ENCODE data around the gene SSRP1. TPM values are rescaled to one million over a fixed set of nuclear protein-coding genes. Genes with fewer than 3 reads are reported as not detected.

Gene SSRP1
- total and polyA plus RNA-seq, 2 of the 13 experiments (the other 11 are each of a cell fraction or from before 2014, with no cell fraction given), result 93.6 to 129 TPM

DNA sequence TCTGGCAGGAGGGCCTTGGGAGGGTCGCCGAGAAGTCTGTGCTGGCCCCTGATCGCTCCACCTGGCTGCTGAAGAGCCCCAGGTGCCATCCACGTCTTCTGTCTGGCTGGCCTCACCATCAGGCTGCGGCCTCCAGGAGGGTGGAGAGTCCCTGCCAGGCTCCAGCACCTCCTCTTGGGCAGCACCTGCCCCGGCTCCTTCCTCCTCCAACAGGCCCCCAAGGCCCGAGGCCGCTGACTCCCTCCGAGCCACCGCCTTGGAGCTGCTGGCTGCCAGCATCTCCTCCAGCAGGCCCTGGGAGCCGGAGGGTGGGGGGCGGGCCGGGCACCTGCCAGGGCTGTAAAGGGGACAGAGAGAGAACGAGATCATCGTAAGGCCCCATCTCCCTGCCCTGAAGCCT, 33.2 kb downstream of the SSRP1 start (continued):
- TF ChIP-seq HNF4G (IDR thresholded peaks at IDR 0.05; ENCODE audit: borderline replicate concordance, low read depth, low read length) (no peak), HNF4G (CRISPR knock-in tag; IDR thresholded peaks at IDR 0.05; ENCODE audit: borderline replicate concordance, low read depth) (no peak)

- Histone ChIP-seq H3K27me3 (ENCODE audit: control insufficient read depth in 1 of 2, insufficient read depth in 2 of 2, low read length in 2 of 2) (no peaks in the 10 kb centered on the region), H3K4me2 (ENCODE audit: low read depth, low read length) (no peak overlapping the region), H3K27ac (ENCODE audit: extremely low read length, insufficient read depth, low read length) (no peak overlapping the region), H2AFZ (ENCODE audit: low read length) (no peak overlapping the region), H3K79me2 (ENCODE audit: insufficient read depth, low read length) (peaks cover 6% of the 10 kb centered on the region), H4K20me1 (ENCODE audit: insufficient read depth, low read length) (no peaks in the 10 kb centered on the region), H3K9me3 (ENCODE audit: low read length) (peaks cover 7% of the 10 kb centered on the region; the same call in 1 of the 2 replicates), H3K9ac (ENCODE audit: insufficient read depth, low read depth, low read length) (no peak overlapping the region), H3K36me3 (replicated peaks in 1 of 2; ENCODE audit: control insufficient read depth in 1 of 2, insufficient read depth in 2 of 2, low read length in 2 of 2) (peaks cover 19 to 46% of the 10 kb centered on the region in 2 experiments; a peak in 4 of 5 replicates), H3K4me3 (replicated peaks in 1 of 3; ENCODE audit: insufficient read depth in 1 of 3, low read depth in 2 of 3, low read length in 3 of 3) (no peak overlapping the region), H3K4me1 (ENCODE audit: insufficient read depth, low read length) (peaks cover 37% of the 10 kb centered on the region)
- POLR2A ChIA-PET, result no interaction called here
- BruUV-seq (replicated peaks), result no TSS peak
- no peak for DNase-seq (ENCODE audit: low spot score)
- intact Hi-C loops (cut with micrococcal nuclease; ENCODE audit: unreplicated experiment), result no loop called here
- no peak for ATAC-seq
- no peak for FAIRE-seq
- in situ Hi-C loops (cut with HindIII; ENCODE audit: extremely low pct_ligation_motif_present, low pct_unique_long_range_greater_than_20kb), result no loop called here
- no peak for TF ChIP-seq U2AF1 (optimal IDR thresholded peaks at IDR 0.05; ENCODE audit: low read depth, low read length)
- CTCF ChIA-PET (ENCODE audit: low intra/inter-chr PET ratio, low total read pairs), result no interaction called here
- 100% methylated on average over 5 of the region's 27 CpGs for WGBS (ENCODE audit: low lambda C conversion rate)
These were observed 33.8 kb downstream of the SSRP1 start for GRCh38 chr11:57301711-57302423.

DNA sequence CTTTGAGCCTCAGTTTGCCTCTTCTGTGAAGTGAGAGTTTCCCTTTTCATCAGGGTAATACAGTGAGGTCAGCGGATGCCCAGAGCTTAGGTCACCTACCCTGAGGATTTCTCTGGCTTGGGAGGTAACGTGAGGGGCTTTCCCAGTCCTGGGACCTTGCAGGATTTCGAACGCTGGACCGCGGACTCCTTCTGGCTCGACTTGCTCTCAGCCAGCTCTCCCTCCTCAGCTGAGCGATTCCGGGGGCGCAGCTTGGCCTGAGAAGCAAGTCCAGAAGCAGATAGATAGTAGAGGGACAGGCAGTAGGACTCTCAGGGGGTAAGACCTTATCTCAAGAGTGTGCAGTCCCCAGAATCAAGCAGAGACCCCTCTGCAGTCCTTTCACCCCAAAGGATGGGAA, 34.9 kb downstream of the SSRP1 start:
- in situ Hi-C loops (cut with HindIII; ENCODE audit: extremely low pct_ligation_motif_present, low pct_unique_long_range_greater_than_20kb) (no loop called here), intact Hi-C loops (cut with micrococcal nuclease; ENCODE audit: unreplicated experiment) (no loop called here)
- H3K4me2 ChIP-seq (ENCODE audit: low read depth, low read length), result no peak overlapping the region
- TF ChIP-seq, protein P1, sequence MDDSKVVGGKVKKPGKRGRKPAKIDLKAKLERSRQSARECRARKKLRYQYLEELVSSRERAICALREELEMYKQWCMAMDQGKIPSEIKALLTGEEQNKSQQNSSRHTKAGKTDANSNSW (CRISPR knock-in tag; IDR thresholded peaks at IDR 0.05; ENCODE audit: borderline replicate concordance), result no peak
- ChIA-PET CTCF (ENCODE audit: low intra/inter-chr PET ratio, low total read pairs) (no interaction called here), POLR2A (no interaction called here)
- no peaks in the 10 kb centered on the region for H3K27me3 ChIP-seq (ENCODE audit: control insufficient read depth in 1 of 2, insufficient read depth in 2 of 2, low read length in 2 of 2)
- H2AFZ ChIP-seq (ENCODE audit: low read length), result no peak overlapping the region
- WGBS (ENCODE audit: low lambda C conversion rate), result 99% methylated on average over 10 of the region's 10 CpGs
- H3K27ac ChIP-seq (ENCODE audit: extremely low read length, insufficient read depth, low read length), result no peak overlapping the region
- ATAC-seq (no peak), FAIRE-seq (no peak), DNase-seq (ENCODE audit: low spot score) (no peak)
- peaks cover 26% of the 10 kb centered on the region for H3K4me1 ChIP-seq (ENCODE audit: insufficient read depth, low read length)
- peaks cover 7% of the 10 kb centered on the region; the same call in 1 of the 2 replicates for H3K9me3 ChIP-seq (ENCODE audit: low read length)
- no peak overlapping the region for H3K9ac ChIP-seq (ENCODE audit: insufficient read depth, low read depth, low read length)
- H4K20me1 ChIP-seq (ENCODE audit: insufficient read depth, low read length), result no peaks in the 10 kb centered on the region
- no TSS peak for BruUV-seq (replicated peaks)
- H3K79me2 ChIP-seq (ENCODE audit: insufficient read depth, low read length), result peaks cover 6% of the 10 kb centered on the region
- peaks cover 19 to 46% of the 10 kb centered on the region in 2 experiments; a peak in 4 of 5 replicates for H3K36me3 ChIP-seq (replicated peaks in 1 of 2; ENCODE audit: control insufficient read depth in 1 of 2, insufficient read depth in 2 of 2, low read length in 2 of 2)
- H3K4me3 ChIP-seq (replicated peaks in 1 of 3; ENCODE audit: insufficient read depth in 1 of 3, low read depth in 2 of 3, low read length in 3 of 3), result no peak overlapping the region

Measured in HepG2 (cell line).